Panc1 (cell line): ENCODE data around the gene GABRR2. TPM values are rescaled to one million over a fixed set of nuclear protein-coding genes. Genes with fewer than 3 reads are reported as not detected.

Experiments used
- ATAC-seq: fragments of 200-7000 bp; cut with Tn5 transposase; 2 replicates; pipeline ENCODE4 v1.9.1; 2020; ENCODE audit warnings: mild to moderate bottlenecking, moderate library complexity
- BruUV-seq: library from RNA; stranded (reverse); fragments of 400-500 nt; replicated peaks from 2 replicates; lab custom pipeline; 2021; lab: Mats Ljungman, UMichigan
- CTCF ChIA-PET: fragments of 300-600 bp; sonication (Branson Sonifier 250); formaldehyde crosslinking; loops from one replicate; lab custom pipeline; 2022; ENCODE audit warnings: antibody characterized with exemption; lab: Charles Lee
- POLR2A ChIA-PET: fragments of 300-600 bp; sonication (Branson Sonifier 250); formaldehyde crosslinking; loops from one replicate; lab custom pipeline; 2022; ENCODE audit warnings: antibody characterized with exemption; lab: Charles Lee
- DNase-seq: peaks from one replicate; pipeline ENCODE4 v3.0.0-alpha.2; 2010; ENCODE audit warnings: low read depth, low spot score
- H3K27ac ChIP-seq: 2 replicates; pipeline ENCODE4 v1.5.1; 2011; ENCODE audit warnings: mild to moderate bottlenecking, low read length, inconsistent platforms
- H3K27me3 ChIP-seq: fragments of 200-500 bp; sonication (Bioruptor generic); 2 replicates; pipeline ENCODE4 v1.6.0; 2014; ENCODE audit warnings: low read length, inconsistent platforms; ENCODE audit not compliant: control insufficient read depth, insufficient read depth
- H3K36me3 ChIP-seq: fragments of 200-500 bp; sonication (Bioruptor generic); 2 replicates; pipeline ENCODE4 v1.5.1; 2014; ENCODE audit warnings: inconsistent platforms, mild to moderate bottlenecking, low read length, moderate library complexity; ENCODE audit not compliant: control insufficient read depth, insufficient read depth
- H3K4me1 ChIP-seq: 2 replicates; pipeline ENCODE4 v1.5.1; 2011; ENCODE audit warnings: inconsistent platforms, mild to moderate bottlenecking, low read length, moderate library complexity; ENCODE audit not compliant: control insufficient read depth, insufficient read depth
- H3K4me3 ChIP-seq, 2 experiments: 2 replicates each; pipeline ENCODE4 v1.5.1; 2011 to 2012; ENCODE audit warnings: low read depth in 2 of 2, low read length in 2 of 2, mild to moderate bottlenecking in 2 of 2, inconsistent platforms in 1 of 2, moderate library complexity in 1 of 2
- H3K9me3 ChIP-seq: fragments of 200-500 bp; sonication (Bioruptor generic); 2 replicates; pipeline ENCODE4 v1.5.1; 2014; ENCODE audit warnings: low read depth, mild to moderate bottlenecking, inconsistent platforms, low read length, moderate library complexity; ENCODE audit not compliant: control insufficient read depth, insufficient read depth
- CTCF ChIP-seq: fragments of 450-650 bp; IDR thresholded peaks from 2 replicates; pipeline ENCODE4 v1.5.1; 2017; ENCODE audit warnings: mild to moderate bottlenecking
- POLR2AphosphoS5 ChIP-seq: IDR thresholded peaks from 2 replicates; pipeline ENCODE4 v1.6.1; 2012; ENCODE audit warnings: mild to moderate bottlenecking, low read depth, low read length, moderate library complexity
- REST ChIP-seq, 2 experiments: IDR thresholded peaks; 2 replicates each; pipeline ENCODE4 v1.6.1; 2011 to 2012; ENCODE audit warnings: low read depth in 2 of 2, control low read depth in 1 of 2, low read length in 1 of 2, mild to moderate bottlenecking in 1 of 2, moderate library complexity in 1 of 2; ENCODE audit not compliant: insufficient read depth in 1 of 2
- SIN3A ChIP-seq: IDR thresholded peaks from 2 replicates; pipeline ENCODE4 v1.6.1; 2012; ENCODE audit warnings: low read depth, mild to moderate bottlenecking, low read length, moderate library complexity, borderline replicate concordance; ENCODE audit not compliant: insufficient read depth
- TCF7L2 ChIP-seq: IDR thresholded peaks from 2 replicates; pipeline ENCODE4 v1.6.1; 2011; ENCODE audit warnings: mild to moderate bottlenecking, low read depth, low read length, inconsistent platforms
- in situ Hi-C: cut with HindIII; loops from 2 replicates; pipeline ENCODE4 v1.10.0; 2016; ENCODE audit warnings: low sequenced_read_pairs, low pct_unique_long_range_greater_than_20kb
- intact Hi-C: fragments of 100-400 bp; cut with micrococcal nuclease; formaldehyde crosslinking; loops from one replicate; pipeline ENCODE4 v1.10.0; 2022; ENCODE audit not compliant: unreplicated experiment
- total RNA-seq: library from RNA; stranded (reverse); gene quantifications from one replicate; pipeline ENCODE4 v1.2.1, GENCODE V29; 2021; ENCODE audit not compliant: unreplicated experiment

Gene GABRR2
- total RNA-seq, 1 experiment from 2014 or later = 0.18 TPM

DNA sequence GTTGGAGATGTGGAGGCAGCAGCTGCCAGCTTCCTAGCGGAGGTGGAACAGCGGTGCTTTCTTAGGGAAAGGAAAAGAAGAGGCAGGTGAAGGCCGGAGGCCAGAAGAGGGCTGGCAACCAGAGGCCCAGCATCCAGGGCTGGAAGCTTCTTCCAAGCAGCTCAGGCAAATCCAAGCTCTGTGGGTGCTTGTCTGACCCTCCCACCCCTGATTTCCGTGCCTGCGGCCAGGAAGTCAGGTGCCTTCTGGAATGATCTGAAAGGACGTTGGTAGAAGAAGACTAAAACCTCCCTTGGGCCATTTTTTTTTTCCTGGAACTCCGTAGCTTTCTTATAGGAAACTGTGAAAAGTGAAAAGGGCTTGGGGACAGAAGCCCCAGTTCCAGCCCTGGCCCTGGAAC lies 64.9 kb downstream of the GABRR2 start:
- POLR2A ChIA-PET = no interaction called here
- no peak for DNase-seq
- H3K4me1 ChIP-seq = no peaks in the 10 kb centered on the region
- intact Hi-C loops (no loop called here), in situ Hi-C loops (no loop called here)
- peaks cover 2% of the 10 kb centered on the region; the same call in 1 of the 2 replicates for H3K27me3 ChIP-seq
- no peaks in the 10 kb centered on the region for H3K9me3 ChIP-seq
- CTCF ChIA-PET = no interaction called here
- no TSS peak for BruUV-seq
- no peaks in the 10 kb centered on the region for H3K36me3 ChIP-seq
- no peak for ATAC-seq
- TF ChIP-seq POLR2AphosphoS5 = no peak
- no peak for TF ChIP-seq REST (IDR thresholded peaks at IDR 0.05; ENCODE audit: insufficient read depth in 1 of 2, low read depth in 2 of 2, low read length in 1 of 2)
- TF ChIP-seq SIN3A = no peak
- TF ChIP-seq TCF7L2 = no peak
- no peak for TF ChIP-seq CTCF
- H3K27ac ChIP-seq = no peak overlapping the region
- H3K4me3 ChIP-seq = no peak overlapping the region

GRCh38 chr6:89244241-89244985 lies 70.7 kb downstream of the GABRR2 start:
- no peaks in the 10 kb centered on the region for H3K9me3 ChIP-seq
- no peaks in the 10 kb centered on the region for H3K4me1 ChIP-seq
- no peaks in the 10 kb centered on the region for H3K36me3 ChIP-seq
- peaks cover 13% of the 10 kb centered on the region for H3K27me3 ChIP-seq
- in situ Hi-C loops = no loop called here
- H3K27ac ChIP-seq = no peak overlapping the region
- no TSS peak for BruUV-seq
- DNase-seq = no peak
- intact Hi-C loops = no loop called here
- ChIA-PET POLR2A (no interaction called here), CTCF (interaction anchor here (2.0 kb wide), 1 partner anchor 262 kb away, joined by 9 read pairs; no protein-coding TSS in a partner anchor)
- no peak for ATAC-seq
- TF ChIP-seq CTCF = no peak
- TF ChIP-seq POLR2AphosphoS5 = no peak
- no peak for TF ChIP-seq REST (IDR thresholded peaks at IDR 0.05; ENCODE audit: insufficient read depth in 1 of 2, low read depth in 2 of 2, low read length in 1 of 2)
- no peak for TF ChIP-seq SIN3A
- no peak for TF ChIP-seq TCF7L2
- H3K4me3 ChIP-seq = no peak overlapping the region
